Vagina (tissue), 2 donors: ENCODE results near the gene ODAD3.
A peak's percentile ranks its signal among the peaks of the same experiment; 100 is the strongest.

Experiments used
- POLR2A ChIP-seq, 2 donors: fragments of 450-650 bp; IDR thresholded peaks; one replicate each; pipeline ENCODE4 v1.6.1; 2017; ENCODE audit warnings: antibody characterized with exemption in 2 of 2, mild to moderate bottlenecking in 2 of 2, moderate library complexity in 2 of 2
- POLR2AphosphoS5 ChIP-seq, 2 donors: sonication (generic); formaldehyde crosslinking; IDR thresholded peaks; one replicate each; pipeline ENCODE4 v1.9.0; 2017; ENCODE audit warnings: antibody characterized with exemption in 2 of 2, mild to moderate bottlenecking in 2 of 2, low read depth in 1 of 2; ENCODE audit not compliant: insufficient read depth in 1 of 2
- TF ChIP-seq, protein P1 (sequence below), 3 experiments: fragments of 450-650 bp in 2 of 3; fragments of 200-600 bp in 1 of 3; sonication (generic) in 1 of 3; IDR thresholded peaks; one replicate each; pipeline ENCODE4 v1.5.1; 2017 to 2019; ENCODE audit warnings: antibody characterized with exemption in 3 of 3, mild to moderate bottlenecking in 2 of 3, moderate library complexity in 2 of 3

GRCh38 chr19:11420429-11421370 lies 14.2 kb downstream of the ODAD3 start:
- TF ChIP-seq, protein P1, sequence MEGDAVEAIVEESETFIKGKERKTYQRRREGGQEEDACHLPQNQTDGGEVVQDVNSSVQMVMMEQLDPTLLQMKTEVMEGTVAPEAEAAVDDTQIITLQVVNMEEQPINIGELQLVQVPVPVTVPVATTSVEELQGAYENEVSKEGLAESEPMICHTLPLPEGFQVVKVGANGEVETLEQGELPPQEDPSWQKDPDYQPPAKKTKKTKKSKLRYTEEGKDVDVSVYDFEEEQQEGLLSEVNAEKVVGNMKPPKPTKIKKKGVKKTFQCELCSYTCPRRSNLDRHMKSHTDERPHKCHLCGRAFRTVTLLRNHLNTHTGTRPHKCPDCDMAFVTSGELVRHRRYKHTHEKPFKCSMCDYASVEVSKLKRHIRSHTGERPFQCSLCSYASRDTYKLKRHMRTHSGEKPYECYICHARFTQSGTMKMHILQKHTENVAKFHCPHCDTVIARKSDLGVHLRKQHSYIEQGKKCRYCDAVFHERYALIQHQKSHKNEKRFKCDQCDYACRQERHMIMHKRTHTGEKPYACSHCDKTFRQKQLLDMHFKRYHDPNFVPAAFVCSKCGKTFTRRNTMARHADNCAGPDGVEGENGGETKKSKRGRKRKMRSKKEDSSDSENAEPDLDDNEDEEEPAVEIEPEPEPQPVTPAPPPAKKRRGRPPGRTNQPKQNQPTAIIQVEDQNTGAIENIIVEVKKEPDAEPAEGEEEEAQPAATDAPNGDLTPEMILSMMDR (IDR thresholded peaks at IDR 0.05), result no peak
- TF ChIP-seq POLR2A (IDR thresholded peaks at IDR 0.05), result no peak
- TF ChIP-seq POLR2AphosphoS5 (IDR thresholded peaks at IDR 0.05; ENCODE audit: insufficient read depth in 1 of 2, low read depth in 1 of 2), result peak; percentile 18 to 75
